Stimulated activated CD8-positive, alpha-beta memory T cell treated with anti-CD3 and anti-CD28 coated beads, Interleukin-7, amount 100 ng/mL, for 48 hours (primary cell): ENCODE data around the gene ALG1.
"Not testable (repeated sequence)": the region's sequence is repeated elsewhere in the genome, so short reads cannot be mapped to it uniquely, and the experiment has no call there.

ENCODE experiments used
- DNase-seq, 2 donors: peaks; one replicate each; pipeline ENCODE4 v3.0.0-alpha.2; 2020; ENCODE audit warnings: low read depth in 1 of 2; ENCODE audit errors: extremely low read depth in 1 of 2

ALG1 gene

DNA sequence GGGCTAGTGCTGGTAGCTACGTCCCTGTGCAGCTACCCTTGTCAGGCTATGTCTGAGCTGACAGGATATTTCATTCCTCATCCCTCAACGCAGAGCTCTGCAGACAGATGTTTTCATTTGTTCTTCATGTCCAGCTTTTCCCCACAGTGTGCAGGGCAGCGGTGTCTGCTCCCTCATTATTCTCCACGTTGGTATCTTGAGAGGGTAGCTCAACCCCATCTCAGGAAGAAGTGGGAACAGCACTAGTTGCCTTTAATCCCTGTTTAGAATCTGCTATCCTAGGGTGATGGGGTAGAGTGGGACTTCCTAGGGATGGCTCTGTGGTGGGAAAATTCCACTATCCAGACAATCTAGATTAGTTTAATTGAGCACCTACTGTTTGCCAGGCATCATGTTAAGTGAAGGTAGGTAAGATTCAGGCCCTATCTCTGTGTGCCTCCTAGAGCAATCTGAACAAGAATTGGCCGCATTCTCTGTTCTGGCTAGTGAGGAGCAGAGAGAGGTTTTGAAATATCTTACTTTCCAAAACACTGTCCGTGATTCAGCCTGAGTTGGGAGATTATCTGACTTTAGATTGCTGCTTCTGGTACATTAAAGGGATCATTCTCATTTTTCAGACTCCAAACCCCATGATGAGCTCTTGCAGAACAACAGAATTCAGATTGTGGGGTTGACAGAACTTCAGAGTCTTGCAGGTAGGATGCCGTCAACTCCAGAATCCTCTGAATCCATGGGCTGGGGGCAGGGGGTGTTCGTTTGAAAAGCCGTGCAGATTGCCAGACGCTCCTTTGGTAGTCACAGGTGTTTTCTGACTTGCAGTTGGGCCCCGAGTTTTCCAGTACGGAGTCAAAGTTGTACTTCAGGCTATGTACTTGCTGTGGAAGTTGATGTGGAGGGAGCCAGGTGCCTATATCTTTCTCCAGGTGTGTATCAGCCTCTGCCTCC lies 963 bp downstream of the ALG1 start:
- DNase-seq: no peak

DNA sequence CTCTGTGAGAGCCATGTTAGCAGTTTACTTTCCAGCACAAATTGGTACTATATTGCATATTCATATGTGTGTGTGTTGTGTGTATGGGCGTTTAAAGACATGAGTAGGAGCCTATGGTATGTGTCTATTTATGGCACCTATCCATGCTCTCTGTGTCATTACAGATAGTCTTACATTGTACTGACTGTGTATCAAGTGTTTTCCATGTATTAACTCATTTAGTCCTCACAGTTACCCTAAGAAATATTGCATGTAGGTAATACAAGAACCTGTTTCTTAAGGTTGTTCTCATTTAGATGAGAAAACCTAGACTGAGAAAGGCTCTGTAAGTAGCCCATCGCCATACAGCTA lies 1.6 kb downstream of the ALG1 start:
- DNase-seq: no peak

DNA sequence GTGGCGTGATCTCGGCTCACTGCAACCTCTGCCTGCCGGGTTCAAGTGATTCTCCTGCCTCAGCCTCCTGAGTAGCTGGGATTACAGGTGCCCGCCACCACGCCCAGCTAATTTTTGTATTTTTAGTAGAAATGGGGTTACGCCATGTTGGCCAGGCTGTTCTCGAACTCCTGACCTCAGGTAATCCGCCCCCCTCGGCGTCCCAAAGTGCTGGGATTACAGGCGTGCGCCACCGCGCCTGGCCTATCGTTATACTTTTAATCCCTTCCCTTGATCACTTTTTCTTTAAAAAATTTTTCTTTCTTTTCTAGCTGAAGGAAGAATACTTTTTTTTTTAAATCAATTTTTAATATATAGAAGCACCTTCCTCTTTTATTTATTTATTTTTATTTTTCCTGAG lies 2.1 kb downstream of the ALG1 start:
- DNase-seq: not testable (repeated sequence)

DNA sequence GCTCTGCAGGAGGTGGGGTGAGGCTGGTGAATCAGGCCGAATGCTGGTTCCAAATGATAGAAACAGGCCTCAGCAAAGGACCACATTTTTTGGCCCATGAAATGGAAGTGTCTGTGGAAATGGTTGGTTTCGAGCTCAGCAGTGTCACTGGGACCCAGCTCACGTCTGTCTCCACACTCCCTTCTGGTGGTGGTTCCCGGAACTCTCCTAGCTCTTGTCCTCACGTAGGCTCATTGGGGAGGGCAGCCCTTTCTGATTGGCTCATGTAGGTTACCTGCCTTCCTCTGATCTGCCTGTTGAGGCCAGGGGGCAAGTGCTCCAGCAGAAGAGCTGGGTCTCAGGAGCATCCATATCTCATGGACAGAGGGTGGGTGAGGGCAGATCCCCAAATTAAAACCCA lies 4.0 kb downstream of the ALG1 start:
- no peak for DNase-seq

DNA sequence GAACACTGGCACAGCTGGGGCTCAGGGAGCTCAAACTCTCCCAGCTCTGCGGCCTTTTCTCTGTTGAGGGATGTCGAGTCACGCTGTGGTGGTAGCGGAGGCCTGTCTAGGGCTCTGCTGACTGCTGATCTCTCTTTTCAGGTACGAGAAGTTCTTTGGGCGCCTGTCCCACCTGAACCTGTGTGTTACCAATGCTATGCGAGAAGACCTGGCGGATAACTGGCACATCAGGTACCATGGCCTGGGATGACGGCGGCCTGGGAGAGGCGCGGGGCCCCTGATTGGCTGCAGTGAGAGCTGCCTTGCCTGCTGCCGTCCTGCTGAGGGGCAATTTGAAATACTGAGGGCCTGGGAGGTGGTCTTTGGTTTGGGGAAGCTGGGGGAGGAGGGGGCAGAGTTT lies 5.7 kb downstream of the ALG1 start:
- DNase-seq: no peak

DNA sequence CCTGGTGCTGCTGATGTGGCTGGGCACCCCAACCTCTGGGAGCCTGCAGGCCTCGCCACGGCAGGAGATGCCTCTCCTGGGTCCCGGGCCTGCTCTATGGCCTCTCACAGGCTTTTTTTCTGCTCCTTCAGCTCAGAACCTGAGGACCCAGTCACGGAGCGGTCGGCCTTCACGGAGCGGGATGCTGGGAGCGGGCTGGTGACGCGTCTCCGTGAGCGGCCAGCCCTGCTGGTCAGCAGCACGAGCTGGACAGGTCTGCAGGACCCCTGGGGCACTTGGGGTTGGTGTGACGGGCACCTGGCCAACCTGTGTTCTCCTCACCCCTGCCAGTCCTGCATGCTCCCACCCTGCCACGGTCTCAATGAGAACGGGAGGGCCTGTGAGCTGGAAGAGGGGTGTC lies 7.0 kb downstream of the ALG1 start:
- DNase-seq: no peak

DNA sequence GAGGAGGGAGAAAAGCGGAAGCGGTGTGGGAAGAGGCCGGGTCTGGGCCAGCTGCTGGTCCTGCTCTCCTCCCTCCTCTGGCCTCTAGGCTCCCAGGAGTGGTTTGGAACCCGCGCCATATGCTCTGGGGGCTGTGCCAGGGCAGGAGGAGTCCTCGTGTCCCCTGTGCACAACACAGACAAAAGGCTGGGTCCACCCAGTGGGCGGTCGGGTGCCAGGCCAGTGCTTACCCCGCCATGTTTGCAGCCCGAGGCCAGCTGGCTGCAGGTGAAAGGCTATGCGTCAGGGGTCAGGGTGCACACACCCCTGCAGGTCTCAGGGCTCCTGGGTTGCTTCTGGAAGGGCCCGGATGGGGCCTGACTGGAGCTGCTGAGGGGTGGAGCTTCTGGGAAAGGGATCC lies 8.8 kb downstream of the ALG1 start:
- not testable (repeated sequence) for DNase-seq

DNA sequence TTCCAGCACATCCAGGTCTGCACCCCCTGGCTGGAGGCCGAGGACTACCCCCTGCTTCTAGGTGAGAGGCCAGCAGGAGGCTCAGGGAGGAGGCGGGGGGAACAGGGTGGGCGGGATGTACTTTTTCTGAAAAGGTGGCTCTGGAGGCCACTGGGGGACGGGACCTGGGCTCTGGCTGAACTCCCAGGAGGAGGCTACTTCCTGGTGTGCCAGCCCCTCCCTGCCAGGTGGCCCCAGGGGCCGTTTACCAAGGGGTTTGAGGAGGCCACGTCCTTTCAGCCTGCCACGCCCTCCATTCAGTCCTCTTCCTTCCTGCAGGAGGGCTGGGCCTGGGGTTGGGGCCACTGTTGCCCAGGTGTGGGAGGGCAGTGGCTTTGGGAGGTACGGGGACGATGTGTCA lies 9.4 kb downstream of the ALG1 start:
- not testable (repeated sequence) for DNase-seq

DNA sequence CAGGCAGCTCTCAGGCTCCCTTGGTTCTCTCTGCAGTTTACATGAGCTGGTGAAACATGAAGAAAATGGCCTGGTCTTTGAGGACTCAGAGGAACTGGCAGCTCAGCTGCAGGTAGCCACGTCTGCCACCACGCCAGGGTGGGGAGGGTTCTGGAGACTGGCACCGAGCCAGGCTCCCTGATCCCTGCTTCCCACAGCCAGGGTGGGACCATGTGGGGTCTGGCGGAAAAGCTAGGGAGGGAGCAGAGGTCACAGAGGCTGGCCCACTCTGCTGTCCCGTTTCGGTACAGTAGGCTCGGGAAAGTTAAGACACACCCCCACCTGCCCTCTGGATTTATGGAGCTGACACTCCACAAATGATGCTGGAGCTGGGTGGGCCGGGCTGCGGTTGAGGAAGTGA lies 12.0 kb downstream of the ALG1 start:
- DNase-seq: not testable (repeated sequence)

DNA sequence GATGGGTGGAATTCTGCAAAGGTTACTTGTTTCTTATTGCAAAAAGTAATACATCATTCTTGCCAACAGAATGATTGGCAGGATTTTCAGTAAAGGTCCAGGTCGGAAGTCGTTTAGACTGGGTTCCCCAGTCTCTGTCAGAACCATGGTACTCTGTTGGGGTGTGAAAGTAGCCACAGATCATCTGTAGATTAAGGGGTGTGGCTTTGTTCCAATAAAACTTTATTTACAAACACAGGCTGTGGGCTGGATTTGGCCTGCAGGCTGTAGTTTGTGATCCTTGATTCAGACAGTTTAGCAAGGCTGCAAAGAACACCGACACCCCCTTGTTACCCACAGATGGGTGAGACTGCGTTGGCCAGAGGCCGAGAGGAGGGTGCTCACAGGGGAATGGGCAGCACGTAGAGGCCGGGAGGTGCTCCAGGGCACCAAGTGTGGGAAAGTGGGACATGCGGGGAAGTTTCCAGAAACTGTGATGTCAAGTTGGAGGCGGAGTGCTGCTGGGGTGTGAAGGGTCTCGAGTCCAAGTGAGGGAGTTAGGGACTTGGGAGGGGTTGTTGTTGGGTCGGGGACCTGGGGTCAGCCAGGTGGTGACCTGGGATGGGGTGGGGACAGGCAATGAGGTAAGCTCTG lies 12.6 kb downstream of the ALG1 start:
- DNase-seq: not testable (repeated sequence)

DNA sequence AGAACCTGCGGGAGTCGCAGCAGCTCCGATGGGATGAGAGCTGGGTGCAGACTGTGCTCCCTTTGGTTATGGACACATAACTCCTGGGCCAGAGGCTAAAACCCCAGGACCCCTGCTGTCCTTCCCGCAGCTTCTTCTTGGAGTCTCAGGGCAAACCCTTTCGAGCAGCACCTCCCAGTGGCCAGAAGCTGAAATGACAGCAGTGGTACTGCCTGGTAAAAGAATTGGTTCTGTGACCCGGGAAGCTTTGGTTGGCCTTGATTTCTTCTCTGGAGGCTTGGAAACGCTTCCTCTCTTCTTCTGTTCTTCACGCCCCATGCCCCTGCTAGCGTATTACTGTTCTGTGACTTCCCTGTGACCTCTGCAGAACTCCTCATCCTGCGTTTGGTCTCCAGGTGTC lies 13.2 kb downstream of the ALG1 start:
- DNase-seq: peak; percentile 9 to 30

DNA sequence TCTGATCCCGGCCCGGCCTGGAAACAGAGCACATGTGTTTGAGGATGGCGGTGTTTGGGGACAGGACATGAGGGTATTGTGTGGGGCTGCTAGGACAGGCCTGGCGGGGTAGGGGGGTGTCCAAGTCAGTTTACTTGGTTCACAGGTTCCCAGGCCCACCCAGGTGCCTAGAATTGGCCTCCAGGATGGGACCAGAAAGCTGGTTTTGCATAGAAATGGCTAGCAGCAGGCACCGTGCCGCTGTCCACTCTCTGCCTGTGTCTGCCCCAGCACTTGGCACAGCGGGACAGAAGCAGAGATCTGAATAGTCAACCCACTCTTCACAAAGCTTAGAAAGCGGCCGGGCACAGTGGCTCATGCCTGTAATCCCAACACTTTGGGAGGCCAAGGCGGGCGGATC lies 14.1 kb downstream of the ALG1 start:
- DNase-seq: not testable (repeated sequence)

DNA sequence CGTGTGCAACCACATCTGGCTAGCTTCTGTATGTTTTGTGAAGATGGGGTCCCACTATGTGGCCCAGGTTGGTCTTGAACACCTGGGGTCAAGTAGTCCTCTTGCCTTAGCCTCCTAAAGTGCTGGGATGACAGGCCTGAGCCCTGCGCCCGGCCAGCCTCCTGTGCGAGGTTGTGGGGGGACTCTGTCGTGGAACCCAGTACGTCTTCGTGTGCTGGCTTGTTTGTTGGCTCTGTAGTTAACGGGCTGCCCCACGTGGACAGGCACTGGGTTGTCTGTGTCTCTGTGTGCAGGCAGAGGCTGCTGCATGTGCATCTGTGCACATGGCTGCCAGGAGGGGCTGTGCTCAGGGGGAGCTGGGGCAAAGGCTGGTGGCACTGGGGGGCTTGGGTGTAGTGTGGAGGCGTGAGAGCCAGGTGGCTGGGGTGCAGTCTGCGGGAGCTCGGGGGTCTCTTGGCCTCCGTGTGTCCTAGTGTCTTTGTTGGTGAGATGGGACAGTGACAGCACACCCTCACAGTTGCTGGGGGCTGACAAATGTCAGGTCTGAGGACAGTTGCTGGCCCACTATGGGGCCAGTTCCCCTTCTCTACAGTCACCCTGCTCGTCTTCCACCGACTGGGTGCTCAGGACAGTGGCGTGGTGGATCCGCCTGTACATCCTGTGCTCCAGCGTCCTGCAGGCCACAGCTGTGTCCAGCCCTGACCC lies 16.6 kb downstream of the ALG1 start:
- not testable (repeated sequence) for DNase-seq

DNA sequence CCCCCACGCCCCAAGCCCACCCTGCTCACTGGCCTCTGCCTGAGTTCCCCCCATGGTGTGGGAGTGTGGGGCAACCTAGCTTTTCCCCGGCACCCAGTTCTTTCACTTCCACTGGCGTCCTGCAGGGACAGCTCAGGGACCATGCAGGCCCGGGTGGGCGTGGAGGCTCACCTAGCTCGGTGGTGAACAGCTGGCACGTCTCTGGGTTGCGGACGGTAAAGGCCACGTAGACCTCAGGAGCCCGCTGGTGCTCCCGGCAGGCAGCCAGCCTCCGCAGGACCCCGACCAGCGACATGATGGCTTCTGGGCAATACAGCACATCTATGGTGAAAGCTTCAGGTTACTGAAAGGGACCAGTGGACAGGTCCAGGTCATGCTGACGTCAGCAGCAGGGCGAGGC lies 17.3 kb downstream of the ALG1 start:
- DNase-seq: not testable (repeated sequence)

DNA sequence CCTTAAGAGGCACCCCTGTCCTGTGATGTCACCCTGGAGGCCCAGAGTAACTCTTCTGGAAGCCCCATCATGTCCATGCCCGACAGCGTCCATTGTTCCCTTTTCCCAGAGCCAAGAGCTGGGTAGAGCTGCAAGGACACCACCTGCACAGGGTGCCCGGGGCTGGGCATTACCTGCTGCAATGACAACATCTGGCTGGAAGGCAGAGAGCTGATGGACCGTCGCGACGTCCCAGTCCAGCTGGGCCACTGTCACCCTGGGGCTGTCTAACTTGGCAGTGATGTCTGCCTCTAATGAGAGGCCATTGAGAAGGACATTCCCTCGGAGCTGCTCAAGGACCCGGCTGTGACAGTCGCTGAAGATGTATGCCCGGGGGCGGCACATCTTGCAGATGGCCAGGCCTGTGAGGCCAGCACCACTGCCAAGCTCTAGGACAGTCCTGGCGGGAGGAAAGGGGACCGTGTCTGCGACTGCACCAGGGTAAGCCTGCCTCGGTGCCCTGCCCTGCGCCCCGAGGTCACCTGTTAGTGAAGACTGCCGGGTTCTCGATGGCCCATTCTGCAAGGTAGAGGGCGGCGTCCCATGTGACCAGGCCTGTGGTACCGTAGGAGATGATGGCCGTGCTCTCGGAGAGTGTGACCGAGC lies 18.4 kb downstream of the ALG1 start:
- not testable (repeated sequence) for DNase-seq

DNA sequence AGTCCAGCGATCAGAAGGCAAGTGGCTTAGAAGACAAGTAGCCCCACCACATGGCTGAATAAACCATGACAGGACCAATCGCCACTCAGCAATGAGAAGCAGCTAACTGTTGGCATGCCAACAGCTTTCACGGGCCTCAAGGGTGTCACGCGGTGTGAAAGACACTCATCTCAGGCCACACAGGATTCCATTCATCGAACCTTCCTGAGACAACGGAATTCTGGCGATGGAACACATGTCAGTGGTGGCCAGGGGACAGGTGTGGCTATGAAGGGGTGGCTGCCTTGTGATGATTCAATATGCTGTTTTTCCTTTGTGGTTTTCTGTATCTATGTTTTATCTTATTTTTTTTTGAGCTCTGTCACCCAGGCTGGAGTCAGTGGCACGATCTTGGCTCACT lies 18.9 kb downstream of the ALG1 start:
- DNase-seq: not testable (repeated sequence)

DNA sequence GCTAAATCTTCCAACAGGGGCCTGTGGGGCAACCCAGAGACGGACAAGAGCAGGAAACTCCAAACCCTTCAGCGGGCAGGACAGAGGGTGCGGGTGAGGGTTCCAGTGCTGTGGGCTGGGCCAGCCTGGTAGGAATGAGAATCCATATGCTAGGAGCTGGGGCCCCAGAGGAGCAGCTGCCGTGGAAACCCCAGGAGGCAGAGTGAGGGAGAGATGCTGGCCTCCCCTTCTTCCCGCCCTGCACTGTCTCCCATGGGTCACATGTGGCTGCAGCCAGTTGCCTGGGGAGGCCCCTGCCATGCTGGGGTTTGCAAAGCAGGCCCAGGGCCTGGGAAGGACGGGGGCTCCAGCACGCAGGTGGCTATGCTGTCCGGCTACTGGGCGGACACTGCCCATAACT lies 21.4 kb downstream of the ALG1 start:
- not testable (repeated sequence) for DNase-seq

DNA sequence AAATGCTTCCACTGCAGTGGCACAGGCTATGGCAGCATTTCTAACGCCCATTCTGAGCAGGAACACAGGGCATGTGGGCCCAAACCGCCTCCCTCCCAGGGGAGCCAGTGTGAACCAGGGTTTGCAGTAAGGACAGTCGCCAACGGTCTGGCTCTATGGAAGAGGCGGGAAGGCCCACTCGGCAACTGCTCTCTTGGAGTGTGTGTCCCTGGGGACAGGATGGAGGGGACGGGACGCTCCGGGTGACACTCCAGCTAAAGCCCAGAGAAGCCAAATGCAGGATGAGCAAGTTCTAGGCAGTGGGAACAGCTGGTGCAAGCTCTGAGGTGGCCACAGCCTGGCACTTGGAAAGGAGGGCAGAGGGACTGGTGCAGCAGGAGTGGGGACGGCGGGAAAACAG lies 22.1 kb downstream of the ALG1 start:
- DNase-seq: not testable (repeated sequence)

DNA sequence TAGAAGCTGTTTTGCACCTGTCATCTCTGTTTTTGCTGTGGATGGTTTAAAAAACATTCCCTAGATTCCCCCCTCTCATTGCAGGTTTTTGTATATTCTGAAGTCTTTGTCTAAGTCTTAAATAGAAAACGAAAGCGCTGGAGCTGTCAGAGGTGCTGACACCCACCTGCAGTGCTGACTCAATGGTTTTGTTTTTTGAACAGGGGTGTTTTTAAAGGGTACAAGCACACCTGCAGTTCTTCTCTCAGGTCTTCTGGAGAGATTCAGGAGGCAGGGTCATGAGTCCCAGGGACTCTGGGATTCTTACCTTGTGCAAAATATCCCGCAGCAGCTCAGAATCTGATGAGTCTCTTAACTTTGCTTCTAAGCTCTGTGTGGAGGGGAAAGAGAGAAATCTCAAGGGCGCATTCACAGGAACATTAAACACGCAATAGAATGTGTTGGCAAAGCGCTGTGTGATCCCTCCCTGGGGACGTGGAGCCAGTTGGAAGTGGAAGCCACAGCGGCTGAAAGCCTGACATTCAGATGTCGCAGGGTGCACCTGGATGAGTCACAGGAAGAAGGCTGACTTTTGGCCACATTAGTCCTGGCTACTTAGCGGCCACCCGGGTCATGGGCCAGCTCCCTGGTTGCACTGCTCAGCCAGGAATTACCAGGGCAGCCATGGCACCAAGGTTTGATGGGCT lies 23.6 kb downstream of the ALG1 start:
- DNase-seq: not testable (repeated sequence)

DNA sequence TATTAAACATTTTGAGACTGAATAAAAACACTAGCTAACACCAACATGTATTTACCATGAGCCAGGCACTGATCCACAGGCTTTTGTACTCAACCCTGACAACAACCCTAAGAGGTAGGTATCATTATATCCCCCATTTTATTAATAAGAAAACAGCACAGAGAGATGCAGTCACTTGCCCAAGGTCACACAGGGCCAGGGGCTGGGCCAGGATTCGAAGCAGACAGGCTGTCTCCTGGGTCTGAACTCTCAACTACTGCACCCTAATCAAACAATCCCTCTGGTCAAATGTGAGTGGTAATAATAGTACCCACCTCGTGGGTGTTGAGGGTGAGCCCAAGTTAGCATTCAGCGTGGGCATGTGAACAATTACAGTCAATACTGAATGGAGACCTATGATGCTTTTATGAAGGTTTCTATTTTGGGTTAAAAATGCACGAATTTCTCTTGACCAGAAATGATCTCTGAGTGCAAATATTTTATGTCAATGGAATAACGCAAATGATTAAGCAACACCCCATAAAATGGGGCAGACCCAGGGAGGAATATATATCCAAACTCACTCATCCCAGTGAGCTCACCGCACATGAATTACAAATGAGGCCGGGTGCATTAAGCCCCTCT lies 24.9 kb downstream of the ALG1 start:
- not testable (repeated sequence) for DNase-seq
